HL-60 (cell line): Measurements from ENCODE around the gene COMMD6.

Source experiments
- POLR2AphosphoS5 ChIP-seq: IDR thresholded peaks from 2 replicates; pipeline ENCODE4 v1.6.1; 2012; ENCODE audit warnings: low read depth
- TF ChIP-seq, protein P1 (sequence below): IDR thresholded peaks from one replicate; pipeline ENCODE4 v1.5.1; 2011; ENCODE audit warnings: low read length, control low read depth, inconsistent platforms; ENCODE audit not compliant: insufficient read depth
- TF ChIP-seq, protein P2 (sequence below): IDR thresholded peaks from 2 replicates; pipeline ENCODE4 v1.6.1; 2012; ENCODE audit warnings: low read depth; ENCODE audit not compliant: insufficient replicate concordance

DNA sequence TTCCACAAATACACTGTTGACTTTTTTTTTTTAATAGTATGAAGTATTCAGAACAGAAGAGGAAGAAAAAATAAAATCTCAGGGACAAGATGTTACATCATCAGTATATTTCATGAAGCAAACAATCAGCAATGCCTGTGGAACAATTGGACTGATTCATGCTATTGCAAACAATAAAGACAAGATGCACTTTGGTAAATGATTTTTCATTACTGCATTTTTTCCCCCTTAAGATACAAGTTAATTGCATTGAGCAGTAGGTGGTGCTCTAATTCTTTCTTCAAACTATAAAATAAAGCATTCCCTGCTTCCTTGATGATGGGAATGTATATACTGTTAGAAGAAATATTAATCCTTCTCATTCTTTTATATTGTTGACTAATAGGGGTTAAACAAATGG lies 29.0 kb upstream of the COMMD6 start:
- TF ChIP-seq POLR2AphosphoS5 = no peak
- TF ChIP-seq, protein P1, sequence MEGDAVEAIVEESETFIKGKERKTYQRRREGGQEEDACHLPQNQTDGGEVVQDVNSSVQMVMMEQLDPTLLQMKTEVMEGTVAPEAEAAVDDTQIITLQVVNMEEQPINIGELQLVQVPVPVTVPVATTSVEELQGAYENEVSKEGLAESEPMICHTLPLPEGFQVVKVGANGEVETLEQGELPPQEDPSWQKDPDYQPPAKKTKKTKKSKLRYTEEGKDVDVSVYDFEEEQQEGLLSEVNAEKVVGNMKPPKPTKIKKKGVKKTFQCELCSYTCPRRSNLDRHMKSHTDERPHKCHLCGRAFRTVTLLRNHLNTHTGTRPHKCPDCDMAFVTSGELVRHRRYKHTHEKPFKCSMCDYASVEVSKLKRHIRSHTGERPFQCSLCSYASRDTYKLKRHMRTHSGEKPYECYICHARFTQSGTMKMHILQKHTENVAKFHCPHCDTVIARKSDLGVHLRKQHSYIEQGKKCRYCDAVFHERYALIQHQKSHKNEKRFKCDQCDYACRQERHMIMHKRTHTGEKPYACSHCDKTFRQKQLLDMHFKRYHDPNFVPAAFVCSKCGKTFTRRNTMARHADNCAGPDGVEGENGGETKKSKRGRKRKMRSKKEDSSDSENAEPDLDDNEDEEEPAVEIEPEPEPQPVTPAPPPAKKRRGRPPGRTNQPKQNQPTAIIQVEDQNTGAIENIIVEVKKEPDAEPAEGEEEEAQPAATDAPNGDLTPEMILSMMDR = no peak
- TF ChIP-seq, protein P2, sequence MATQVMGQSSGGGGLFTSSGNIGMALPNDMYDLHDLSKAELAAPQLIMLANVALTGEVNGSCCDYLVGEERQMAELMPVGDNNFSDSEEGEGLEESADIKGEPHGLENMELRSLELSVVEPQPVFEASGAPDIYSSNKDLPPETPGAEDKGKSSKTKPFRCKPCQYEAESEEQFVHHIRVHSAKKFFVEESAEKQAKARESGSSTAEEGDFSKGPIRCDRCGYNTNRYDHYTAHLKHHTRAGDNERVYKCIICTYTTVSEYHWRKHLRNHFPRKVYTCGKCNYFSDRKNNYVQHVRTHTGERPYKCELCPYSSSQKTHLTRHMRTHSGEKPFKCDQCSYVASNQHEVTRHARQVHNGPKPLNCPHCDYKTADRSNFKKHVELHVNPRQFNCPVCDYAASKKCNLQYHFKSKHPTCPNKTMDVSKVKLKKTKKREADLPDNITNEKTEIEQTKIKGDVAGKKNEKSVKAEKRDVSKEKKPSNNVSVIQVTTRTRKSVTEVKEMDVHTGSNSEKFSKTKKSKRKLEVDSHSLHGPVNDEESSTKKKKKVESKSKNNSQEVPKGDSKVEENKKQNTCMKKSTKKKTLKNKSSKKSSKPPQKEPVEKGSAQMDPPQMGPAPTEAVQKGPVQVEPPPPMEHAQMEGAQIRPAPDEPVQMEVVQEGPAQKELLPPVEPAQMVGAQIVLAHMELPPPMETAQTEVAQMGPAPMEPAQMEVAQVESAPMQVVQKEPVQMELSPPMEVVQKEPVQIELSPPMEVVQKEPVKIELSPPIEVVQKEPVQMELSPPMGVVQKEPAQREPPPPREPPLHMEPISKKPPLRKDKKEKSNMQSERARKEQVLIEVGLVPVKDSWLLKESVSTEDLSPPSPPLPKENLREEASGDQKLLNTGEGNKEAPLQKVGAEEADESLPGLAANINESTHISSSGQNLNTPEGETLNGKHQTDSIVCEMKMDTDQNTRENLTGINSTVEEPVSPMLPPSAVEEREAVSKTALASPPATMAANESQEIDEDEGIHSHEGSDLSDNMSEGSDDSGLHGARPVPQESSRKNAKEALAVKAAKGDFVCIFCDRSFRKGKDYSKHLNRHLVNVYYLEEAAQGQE = no peak
